Erythroblast (primary cell): ENCODE data around the gene CASZ1.

Experiments used
- GATA1 ChIP-seq: IDR thresholded peaks from 2 replicates; pipeline ENCODE4 v1.6.1; 2011; ENCODE audit warnings: low read depth, mild to moderate bottlenecking, control low read depth, low read length, moderate library complexity
- POLR2A ChIP-seq: IDR thresholded peaks from 2 replicates; pipeline ENCODE4 v1.6.1; 2011; ENCODE audit warnings: mild to moderate bottlenecking, low read length

DNA sequence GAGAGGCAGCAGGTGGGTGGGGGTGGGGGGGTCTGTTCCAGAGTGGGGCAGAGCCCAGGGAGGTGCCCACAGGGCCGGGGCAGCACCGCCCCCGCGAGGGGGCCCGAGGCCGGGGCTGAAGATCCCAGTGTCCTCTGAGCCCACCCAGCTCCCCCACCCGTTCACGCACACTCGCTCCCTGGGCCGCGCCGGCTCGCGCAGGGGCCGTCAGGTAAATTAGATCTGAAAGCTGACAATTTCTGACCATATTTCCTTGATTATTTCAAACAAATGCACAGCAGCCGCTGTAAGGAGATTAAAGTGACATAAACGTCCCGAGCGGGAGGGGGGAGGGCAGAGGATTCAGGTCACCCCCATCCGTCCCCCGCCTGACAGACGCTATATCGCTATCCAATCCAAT, 118.0 kb downstream of the CASZ1 start:
- TF ChIP-seq POLR2A (no peak), GATA1 (no peak)
